K562 (cell line): Measurements from ENCODE around the gene SRSF9. TPM values are rescaled to one million over a fixed set of nuclear protein-coding genes. Genes with fewer than 3 reads are reported as not detected.

Experiments
- CBX1 ChIP-seq: sonication (generic); IDR thresholded peaks from 2 replicates; pipeline ENCODE4 v1.6.1; 2016; ENCODE audit warnings: antibody characterized with exemption, low read depth, mild to moderate bottlenecking
- FOXA3 ChIP-seq, 2 experiments: fragments of 450-650 bp in 1 of 2; sonication (generic) in 1 of 2; formaldehyde crosslinking; IDR thresholded peaks in 1 of 2; conservative IDR thresholded peaks in 1 of 2; 2 replicates each; pipeline versions ENCODE4 v1.4.0 to v1.8.0; 2020 to 2022; ENCODE audit warnings: mild to moderate bottlenecking in 2 of 2, missing genetic modification reagents in 1 of 2
- FOXP4 ChIP-seq: sonication (generic); formaldehyde crosslinking; IDR thresholded peaks from 2 replicates; pipeline ENCODE4 v1.8.0; 2022; ENCODE audit warnings: mild to moderate bottlenecking, missing genetic modification reagents, borderline replicate concordance
- GATA2 ChIP-seq: sonication (generic); formaldehyde crosslinking; IDR thresholded peaks from 2 replicates; pipeline ENCODE4 v1.4.0; 2020; ENCODE audit warnings: mild to moderate bottlenecking, missing genetic modification reagents
- JUND ChIP-seq, 2 experiments: IDR thresholded peaks; 2 replicates in 1 of 2; 3 replicates in 1 of 2; pipeline ENCODE4 v1.6.1; 2011; ENCODE audit warnings: borderline replicate concordance in 2 of 2, low read depth in 2 of 2, low read length in 2 of 2, improper control_type of control experiment in 1 of 2, missing biosample characterization in 1 of 2, missing genetic modification characterization in 1 of 2, missing genetic modification reagents in 1 of 2
- PHF21A ChIP-seq: fragments of 450-650 bp; IDR thresholded peaks from 2 replicates; pipeline ENCODE4 v1.6.1; 2017; ENCODE audit warnings: low read depth, borderline replicate concordance
- RBM34 ChIP-seq: fragments of 200-400 bp; formaldehyde crosslinking; IDR thresholded peaks from 2 replicates; pipeline ENCODE4 v1.6.1; 2018; ENCODE audit warnings: low read length, borderline replicate concordance; ENCODE audit not compliant: insufficient read depth
- RFX5 ChIP-seq: IDR thresholded peaks from 2 replicates; pipeline ENCODE4 v1.6.1; 2011; ENCODE audit warnings: low read depth, mild to moderate bottlenecking, improper control_type of control experiment, low read length
- USF1 ChIP-seq: sonication (generic); formaldehyde crosslinking; IDR thresholded peaks from 2 replicates; pipeline ENCODE4 v1.9.0; 2022; ENCODE audit warnings: mild to moderate bottlenecking, missing genetic modification reagents
- ZNF395 ChIP-seq: fragments of 200-800 bp; sonication (Bioruptor generic); IDR thresholded peaks from 2 replicates; pipeline ENCODE4 v1.6.1; 2017; ENCODE audit warnings: missing genetic modification characterization, missing compliant biosample characterization
- ZNF717 ChIP-seq: fragments of 250-450 bp; sonication (Bioruptor Pico); IDR thresholded peaks from 2 replicates; pipeline ENCODE4 v1.5.0; 2021
- ZNF764 ChIP-seq: fragments of 250-450 bp; sonication (Bioruptor Pico); IDR thresholded peaks from 2 replicates; pipeline ENCODE4 v1.4.0; 2020; ENCODE audit warnings: low read depth, mild to moderate bottlenecking, moderate library complexity
- polyA plus RNA-seq, 8 experiments: library from polyadenylated mRNA; depleted of rRNA in 4 of 8; stranded (reverse) in 5 of 8; unstranded in 3 of 8; fragments of >200 nt; fragmentation: Nextera tagmentation in 2 of 8; fragmentation: Illumina TruSeq in 1 of 8; extraction: Ambion mirVana in 2 of 8; extraction: Trizol in 1 of 8; gene quantifications; 2 replicates each; pipeline versions ENCODE4 v1.2.1 to v1.2.3, GENCODE V29; 2011 to 2014; ENCODE audit warnings: inconsistent platforms in 1 of 8, missing spikeins in 1 of 8
- total RNA-seq, 7 experiments: library from RNA; depleted of rRNA in 6 of 7; stranded (reverse); fragments of >200 nt in 6 of 7; fragmentation: Illumina TruSeq in 2 of 7; extraction: Trizol in 2 of 7; gene quantifications; 2 replicates each; pipeline versions ENCODE4 v1.2.1 to v1.2.3, GENCODE V29; 2011 to 2021; ENCODE audit warnings: low replicate concordance in 1 of 7
- TF ChIP-seq, protein P1 (sequence below), 2 experiments: fragments of 450-650 bp; conservative IDR thresholded peaks; 2 replicates each; pipeline ENCODE4 v1.6.1; 2017; ENCODE audit warnings: mild to moderate bottlenecking in 2 of 2, moderate library complexity in 2 of 2
- TF ChIP-seq, protein P2 (sequence below): sonication (generic); formaldehyde crosslinking; IDR thresholded peaks from 2 replicates; pipeline ENCODE4 v1.8.0; 2023; ENCODE audit warnings: mild to moderate bottlenecking, missing genetic modification reagents

SRSF9 gene
- total and polyA plus RNA-seq, 9 of the 15 experiments (the other 6 are each of a cell fraction or from before 2014, with no cell fraction given): 40.3 to 291 (median 230) TPM

GRCh38 chr12:120445911-120446843 is 23.4 kb downstream of the SRSF9 start, which contains the start of the genes GATC and TRIAP1 (continued):
- TF ChIP-seq ZNF395 (CRISPR knock-in tag) (no peak), PHF21A (no peak), FOXA3 (CRISPR knock-in tag; conservative IDR thresholded peaks at IDR 0.05 in 1 of 2, IDR thresholded peaks at IDR 0.05 in 1 of 2) (peak in 1 of 2 experiments; percentile 71; a peak in 2 of 4 replicates), ZNF717 (CRISPR knock-in tag) (no peak), JUND (IDR thresholded peaks at IDR 0.05; ENCODE audit: borderline replicate concordance, low read depth, low read length) (peak; percentile 72; the same call in 1 of the 2 replicates), JUND (tag; IDR thresholded peaks at IDR 0.05; ENCODE audit: borderline replicate concordance, low read depth, low read length) (peak; percentile 64; the same call in 2 of the 3 replicates), ZNF764 (CRISPR knock-in tag) (no peak), CBX1 (no peak; the same call in none of the 2 replicates), RBM34 (no peak; the same call in 1 of the 2 replicates), RFX5 (no peak), GATA2 (CRISPR knock-in tag) (no peak), USF1 (CRISPR knock-in tag) (peak; percentile 52; the same call in 1 of the 2 replicates), FOXP4 (CRISPR knock-in tag) (no peak)
- TF ChIP-seq, protein P1, sequence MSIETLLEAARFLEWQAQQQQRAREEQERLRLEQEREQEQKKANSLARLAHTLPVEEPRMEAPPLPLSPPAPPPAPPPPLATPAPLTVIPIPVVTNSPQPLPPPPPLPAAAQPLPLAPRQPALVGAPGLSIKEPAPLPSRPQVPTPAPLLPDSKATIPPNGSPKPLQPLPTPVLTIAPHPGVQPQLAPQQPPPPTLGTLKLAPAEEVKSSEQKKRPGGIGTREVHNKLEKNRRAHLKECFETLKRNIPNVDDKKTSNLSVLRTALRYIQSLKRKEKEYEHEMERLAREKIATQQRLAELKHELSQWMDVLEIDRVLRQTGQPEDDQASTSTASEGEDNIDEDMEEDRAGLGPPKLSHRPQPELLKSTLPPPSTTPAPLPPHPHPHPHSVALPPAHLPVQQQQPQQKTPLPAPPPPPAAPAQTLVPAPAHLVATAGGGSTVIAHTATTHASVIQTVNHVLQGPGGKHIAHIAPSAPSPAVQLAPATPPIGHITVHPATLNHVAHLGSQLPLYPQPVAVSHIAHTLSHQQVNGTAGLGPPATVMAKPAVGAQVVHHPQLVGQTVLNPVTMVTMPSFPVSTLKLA (conservative IDR thresholded peaks at IDR 0.05): peak; percentile 93 to 98
- TF ChIP-seq, protein P2, sequence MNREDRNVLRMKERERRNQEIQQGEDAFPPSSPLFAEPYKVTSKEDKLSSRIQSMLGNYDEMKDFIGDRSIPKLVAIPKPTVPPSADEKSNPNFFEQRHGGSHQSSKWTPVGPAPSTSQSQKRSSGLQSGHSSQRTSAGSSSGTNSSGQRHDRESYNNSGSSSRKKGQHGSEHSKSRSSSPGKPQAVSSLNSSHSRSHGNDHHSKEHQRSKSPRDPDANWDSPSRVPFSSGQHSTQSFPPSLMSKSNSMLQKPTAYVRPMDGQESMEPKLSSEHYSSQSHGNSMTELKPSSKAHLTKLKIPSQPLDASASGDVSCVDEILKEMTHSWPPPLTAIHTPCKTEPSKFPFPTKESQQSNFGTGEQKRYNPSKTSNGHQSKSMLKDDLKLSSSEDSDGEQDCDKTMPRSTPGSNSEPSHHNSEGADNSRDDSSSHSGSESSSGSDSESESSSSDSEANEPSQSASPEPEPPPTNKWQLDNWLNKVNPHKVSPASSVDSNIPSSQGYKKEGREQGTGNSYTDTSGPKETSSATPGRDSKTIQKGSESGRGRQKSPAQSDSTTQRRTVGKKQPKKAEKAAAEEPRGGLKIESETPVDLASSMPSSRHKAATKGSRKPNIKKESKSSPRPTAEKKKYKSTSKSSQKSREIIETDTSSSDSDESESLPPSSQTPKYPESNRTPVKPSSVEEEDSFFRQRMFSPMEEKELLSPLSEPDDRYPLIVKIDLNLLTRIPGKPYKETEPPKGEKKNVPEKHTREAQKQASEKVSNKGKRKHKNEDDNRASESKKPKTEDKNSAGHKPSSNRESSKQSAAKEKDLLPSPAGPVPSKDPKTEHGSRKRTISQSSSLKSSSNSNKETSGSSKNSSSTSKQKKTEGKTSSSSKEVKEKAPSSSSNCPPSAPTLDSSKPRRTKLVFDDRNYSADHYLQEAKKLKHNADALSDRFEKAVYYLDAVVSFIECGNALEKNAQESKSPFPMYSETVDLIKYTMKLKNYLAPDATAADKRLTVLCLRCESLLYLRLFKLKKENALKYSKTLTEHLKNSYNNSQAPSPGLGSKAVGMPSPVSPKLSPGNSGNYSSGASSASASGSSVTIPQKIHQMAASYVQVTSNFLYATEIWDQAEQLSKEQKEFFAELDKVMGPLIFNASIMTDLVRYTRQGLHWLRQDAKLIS (CRISPR knock-in tag): peak; percentile 91; the same call in 1 of the 2 replicates
